ENCODE measurements around the gene LIN7A.

Gene LIN7A

DNA sequence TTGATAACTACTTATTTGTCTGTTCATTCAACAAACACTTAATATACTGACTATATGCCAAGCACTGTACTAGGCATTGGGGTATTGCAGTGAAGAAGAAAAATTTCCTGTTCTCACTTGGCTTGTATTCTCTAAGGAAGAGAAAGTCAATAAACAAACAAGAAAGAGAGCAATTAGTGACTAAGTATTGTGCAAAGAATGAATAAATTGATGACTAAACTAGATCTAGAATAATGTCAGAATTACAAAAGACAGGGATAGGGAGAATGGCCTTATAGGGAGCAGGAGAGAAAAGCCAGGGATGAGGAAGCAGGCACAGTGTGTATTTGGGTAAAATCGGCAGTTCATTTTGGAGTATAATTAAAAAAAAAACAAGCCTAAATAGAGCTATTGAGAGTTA is 4.2 kb upstream of the LIN7A start:
- Histone ChIP-seq H3K4me1 (ENCODE audit: insufficient read depth, low read length) (no peaks in the 10 kb centered on the region), H3K4me3 (ENCODE audit: low read length) (no peak overlapping the region), H3K27me3 (ENCODE audit: insufficient read depth, low read length) (no peaks in the 10 kb centered on the region), H3K9me3 (ENCODE audit: low read length) (no peaks in the 10 kb centered on the region), H3K36me3 (ENCODE audit: insufficient read depth, low read length) (no peaks in the 10 kb centered on the region), H2AFZ (ENCODE audit: low read depth, low read length) (no peak overlapping the region)

DNA sequence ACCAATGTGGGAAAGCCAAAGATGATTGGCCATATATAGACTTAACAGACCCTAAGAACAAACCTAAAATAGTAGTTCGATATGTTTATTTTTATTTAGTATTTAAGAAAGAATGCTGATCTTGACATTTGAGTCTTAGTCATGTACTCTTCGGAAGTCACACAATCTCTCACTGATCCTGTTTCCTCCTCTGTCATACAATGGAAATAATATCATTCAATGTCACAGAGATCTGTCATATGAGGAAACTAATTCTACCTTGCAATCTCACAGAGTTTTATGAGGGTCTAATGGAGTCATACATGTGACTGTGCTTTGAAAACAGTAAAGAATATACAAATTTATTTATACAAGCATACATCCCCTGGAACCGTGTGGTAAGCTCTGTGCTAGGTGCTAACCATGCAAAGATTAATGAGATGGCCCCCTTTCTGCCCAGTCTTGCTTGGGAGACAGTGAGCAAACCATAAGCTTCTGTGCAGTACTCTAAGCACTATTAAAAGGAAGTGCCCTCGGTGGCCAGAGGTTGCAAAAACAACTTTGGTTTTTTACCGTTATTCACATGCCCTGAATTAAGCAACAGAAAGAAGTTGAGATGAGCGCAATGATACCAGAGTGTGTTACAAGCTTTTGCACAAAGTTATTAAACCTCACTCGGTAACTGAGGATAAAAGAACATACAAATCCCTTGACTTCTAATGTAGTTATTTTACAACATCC is 1.7 kb upstream of the LIN7A start:
- Histone ChIP-seq H2AFZ (ENCODE audit: low read depth, low read length) (no peak overlapping the region), H3K36me3 (ENCODE audit: insufficient read depth, low read length) (no peaks in the 10 kb centered on the region), H3K9me3 (ENCODE audit: low read length) (no peaks in the 10 kb centered on the region), H3K27me3 (ENCODE audit: insufficient read depth, low read length) (no peaks in the 10 kb centered on the region), H3K4me1 (ENCODE audit: insufficient read depth, low read length) (peaks cover 9% of the 10 kb centered on the region), H3K4me3 (ENCODE audit: low read length) (no peak overlapping the region)

DNA sequence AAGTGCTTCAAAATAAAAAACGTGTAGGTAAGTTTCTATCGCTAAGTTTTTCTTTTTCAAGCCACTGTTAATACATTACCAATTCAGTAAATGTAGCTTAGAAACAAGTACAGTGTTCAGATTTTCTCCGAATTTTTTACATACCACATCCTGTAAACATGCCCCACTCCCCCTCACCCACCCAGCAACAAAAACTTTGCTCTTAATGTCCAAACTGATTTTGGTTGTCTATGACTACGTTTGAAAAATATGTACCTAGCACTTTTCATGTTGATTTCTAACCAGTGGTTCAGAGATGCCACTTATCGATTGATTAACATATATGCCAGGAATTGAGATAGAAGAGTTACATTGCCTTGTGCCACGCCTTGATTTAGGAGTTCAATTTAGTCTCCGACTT is 663 bp upstream of the LIN7A start:
- Histone ChIP-seq H3K4me3 (ENCODE audit: low read length) (peak overlapping the region; percentile 76), H3K9me3 (ENCODE audit: low read length) (no peaks in the 10 kb centered on the region), H2AFZ (ENCODE audit: low read depth, low read length) (no peak overlapping the region), H3K4me1 (ENCODE audit: insufficient read depth, low read length) (peaks cover 14% of the 10 kb centered on the region), H3K27me3 (ENCODE audit: insufficient read depth, low read length) (no peaks in the 10 kb centered on the region), H3K36me3 (ENCODE audit: insufficient read depth, low read length) (no peaks in the 10 kb centered on the region)

DNA sequence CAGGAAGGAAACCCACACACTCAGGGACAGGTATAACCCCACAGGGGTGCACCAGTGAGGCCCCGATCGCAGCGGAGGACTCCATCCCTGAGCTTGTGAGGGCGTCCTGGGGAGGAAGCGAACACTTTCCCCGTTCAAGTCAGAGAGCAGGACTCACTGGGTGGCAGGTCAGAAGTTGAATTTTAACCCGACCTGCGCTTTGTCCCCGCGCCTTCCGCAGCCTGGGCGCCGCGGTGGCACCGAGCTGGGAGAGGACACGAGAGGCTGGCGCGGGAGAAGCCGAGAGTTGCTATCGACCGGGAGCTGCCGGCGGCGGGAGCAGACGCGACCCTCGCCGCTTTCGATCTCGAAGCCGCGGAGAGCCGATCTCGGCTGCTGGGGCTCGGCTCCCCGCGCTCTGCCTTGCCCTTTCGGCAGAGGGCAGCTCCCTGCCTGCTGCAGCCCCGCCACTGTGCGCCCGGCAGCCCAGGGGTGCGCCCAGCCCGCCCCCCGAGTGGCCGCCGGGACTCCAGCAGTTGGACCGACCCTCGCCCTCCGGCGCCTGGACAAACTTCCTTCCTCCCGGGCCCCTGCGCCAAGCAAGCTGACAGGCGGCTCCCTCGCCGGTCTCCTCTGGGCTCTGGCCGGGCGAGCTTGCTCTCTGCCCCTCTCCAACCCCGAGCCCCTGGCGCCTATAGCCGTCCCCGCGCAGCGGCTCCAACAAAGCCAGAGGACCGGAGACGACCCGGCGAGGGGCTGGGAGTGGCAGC is 918 bp downstream of the LIN7A start:
- peak overlapping the region; percentile 76 for H3K4me3 ChIP-seq (ENCODE audit: low read length)
- H2AFZ ChIP-seq (ENCODE audit: low read depth, low read length), result peak overlapping the region; percentile 90
- no peaks in the 10 kb centered on the region for H3K9me3 ChIP-seq (ENCODE audit: low read length)
- peaks cover 17% of the 10 kb centered on the region for H3K4me1 ChIP-seq (ENCODE audit: insufficient read depth, low read length)
- H3K27me3 ChIP-seq (ENCODE audit: insufficient read depth, low read length), result no peaks in the 10 kb centered on the region
- H3K36me3 ChIP-seq (ENCODE audit: insufficient read depth, low read length), result no peaks in the 10 kb centered on the region

DNA sequence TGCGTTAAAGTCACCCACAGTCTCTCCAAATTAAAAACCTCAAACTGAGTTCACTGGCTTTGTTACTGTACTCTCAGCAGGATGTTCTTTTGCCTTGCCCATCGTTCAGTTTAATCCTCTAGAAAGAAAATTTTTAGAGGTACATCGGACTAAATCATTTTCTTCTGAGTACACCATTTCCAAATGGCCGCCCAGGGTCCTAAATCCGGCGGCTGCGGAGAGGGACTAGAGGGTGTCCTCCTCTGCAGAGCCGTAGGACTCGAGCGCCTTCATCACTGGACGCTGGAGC is 1.4 kb downstream of the LIN7A start:
- no peaks in the 10 kb centered on the region for H3K36me3 ChIP-seq (ENCODE audit: insufficient read depth, low read length)
- H2AFZ ChIP-seq (ENCODE audit: low read depth, low read length), result peak overlapping the region; percentile 90
- H3K4me1 ChIP-seq (ENCODE audit: insufficient read depth, low read length), result peaks cover 17% of the 10 kb centered on the region
- H3K9me3 ChIP-seq (ENCODE audit: low read length), result no peaks in the 10 kb centered on the region
- H3K4me3 ChIP-seq (ENCODE audit: low read length), result peak overlapping the region; percentile 76
- no peaks in the 10 kb centered on the region for H3K27me3 ChIP-seq (ENCODE audit: insufficient read depth, low read length)

DNA sequence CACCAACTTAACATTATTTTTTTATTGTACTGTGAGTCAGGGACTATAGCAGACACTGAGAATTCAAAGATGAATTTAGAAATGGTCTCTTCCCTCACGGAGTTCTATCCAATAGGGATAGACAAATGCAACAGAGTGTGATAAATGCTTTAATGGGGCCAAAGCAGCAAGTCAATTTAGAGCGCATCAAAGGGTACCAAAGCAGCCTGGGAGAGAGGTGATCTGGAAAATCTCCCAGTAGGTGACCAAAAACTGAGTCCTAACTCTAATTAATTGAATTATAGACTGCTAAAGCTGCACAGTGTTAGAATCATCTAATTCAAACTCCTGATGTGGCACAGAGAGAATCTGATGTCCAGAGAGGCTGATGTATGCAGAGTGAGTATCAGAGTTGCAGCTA is 2.6 kb downstream of the LIN7A start:
- Histone ChIP-seq H3K27me3 (ENCODE audit: insufficient read depth, low read length) (no peaks in the 10 kb centered on the region), H3K4me3 (ENCODE audit: low read length) (peak overlapping the region; percentile 76), H3K36me3 (ENCODE audit: insufficient read depth, low read length) (no peaks in the 10 kb centered on the region), H2AFZ (ENCODE audit: low read depth, low read length) (no peak overlapping the region), H3K4me1 (ENCODE audit: insufficient read depth, low read length) (peaks cover 17% of the 10 kb centered on the region), H3K9me3 (ENCODE audit: low read length) (no peaks in the 10 kb centered on the region)

DNA sequence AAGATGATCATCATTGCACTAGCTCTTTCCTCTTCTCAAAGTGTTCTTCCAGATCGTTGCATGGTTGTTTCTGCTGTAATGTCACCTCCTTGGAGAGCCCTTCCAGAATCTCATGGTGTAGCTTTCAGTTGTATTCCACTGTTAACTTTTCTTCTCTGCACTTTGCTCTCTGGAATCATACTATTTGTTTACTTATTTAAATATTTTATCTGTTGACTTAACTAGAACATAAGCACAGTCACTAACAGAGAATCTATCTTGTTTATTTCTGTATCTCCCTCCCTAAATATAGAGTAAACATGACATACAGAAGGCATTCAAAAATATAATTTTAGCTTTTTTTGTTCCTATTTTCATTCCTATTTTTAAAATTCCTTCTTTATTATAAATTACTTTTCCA is 11.8 kb downstream of the LIN7A start:
- Histone ChIP-seq H3K4me3 (ENCODE audit: low read length) (no peak overlapping the region), H2AFZ (ENCODE audit: low read depth, low read length) (no peak overlapping the region), H3K27me3 (ENCODE audit: insufficient read depth, low read length) (no peaks in the 10 kb centered on the region), H3K9me3 (ENCODE audit: low read length) (no peaks in the 10 kb centered on the region), H3K4me1 (ENCODE audit: insufficient read depth, low read length) (no peaks in the 10 kb centered on the region), H3K36me3 (ENCODE audit: insufficient read depth, low read length) (no peaks in the 10 kb centered on the region)

DNA sequence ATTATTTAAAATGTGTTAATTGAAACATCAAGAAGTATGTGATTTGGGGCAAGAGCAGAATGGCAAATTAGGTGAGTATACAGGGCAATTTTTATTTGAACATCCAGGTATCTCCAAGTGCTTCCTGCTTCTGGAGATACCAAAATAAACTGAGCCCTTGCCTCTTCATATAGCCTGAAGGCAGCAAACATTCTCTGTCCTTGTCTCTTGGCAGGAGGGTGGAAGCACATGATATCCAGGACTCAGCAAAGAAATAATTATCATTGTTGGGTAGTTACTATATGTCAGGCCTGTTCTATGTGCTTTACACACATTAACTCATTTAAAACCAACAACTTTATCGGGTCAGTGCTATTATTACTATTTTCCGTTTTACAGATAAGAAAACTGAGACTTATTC is 12.5 kb downstream of the LIN7A start:
- Histone ChIP-seq H3K36me3 (ENCODE audit: insufficient read depth, low read length) (no peaks in the 10 kb centered on the region), H3K4me3 (ENCODE audit: low read length) (no peak overlapping the region), H2AFZ (ENCODE audit: low read depth, low read length) (no peak overlapping the region)

DNA sequence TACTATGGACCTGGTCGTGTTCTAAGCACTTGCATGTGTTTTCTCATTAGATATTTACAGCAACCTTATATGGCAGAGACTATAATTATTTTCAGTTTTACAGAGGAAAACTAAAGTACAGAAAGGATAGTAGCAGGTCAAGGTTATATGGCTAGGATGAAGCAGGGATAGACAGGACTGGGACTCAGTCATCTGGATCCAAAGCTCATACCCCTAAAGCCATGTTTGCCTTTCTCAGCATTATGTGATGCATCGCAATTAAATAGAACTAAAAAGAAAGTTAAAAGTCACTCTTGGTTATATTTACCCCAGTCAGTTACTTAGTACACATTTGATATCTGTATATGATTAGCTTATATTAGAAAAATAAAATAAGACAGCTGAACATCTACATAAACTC is 13.3 kb downstream of the LIN7A start:
- Histone ChIP-seq H3K36me3 (ENCODE audit: insufficient read depth, low read length) (no peaks in the 10 kb centered on the region), H3K27me3 (ENCODE audit: insufficient read depth, low read length) (no peaks in the 10 kb centered on the region), H2AFZ (ENCODE audit: low read depth, low read length) (no peak overlapping the region), H3K4me3 (ENCODE audit: low read length) (no peak overlapping the region), H3K9me3 (ENCODE audit: low read length) (no peaks in the 10 kb centered on the region), H3K4me1 (ENCODE audit: insufficient read depth, low read length) (no peaks in the 10 kb centered on the region)

More for the DNA sequence above, 12.5 kb downstream of the LIN7A start:
- H3K27me3 ChIP-seq (ENCODE audit: insufficient read depth, low read length), result no peaks in the 10 kb centered on the region
- H3K4me1 ChIP-seq (ENCODE audit: insufficient read depth, low read length), result no peaks in the 10 kb centered on the region
- H3K9me3 ChIP-seq (ENCODE audit: low read length), result no peaks in the 10 kb centered on the region

DNA sequence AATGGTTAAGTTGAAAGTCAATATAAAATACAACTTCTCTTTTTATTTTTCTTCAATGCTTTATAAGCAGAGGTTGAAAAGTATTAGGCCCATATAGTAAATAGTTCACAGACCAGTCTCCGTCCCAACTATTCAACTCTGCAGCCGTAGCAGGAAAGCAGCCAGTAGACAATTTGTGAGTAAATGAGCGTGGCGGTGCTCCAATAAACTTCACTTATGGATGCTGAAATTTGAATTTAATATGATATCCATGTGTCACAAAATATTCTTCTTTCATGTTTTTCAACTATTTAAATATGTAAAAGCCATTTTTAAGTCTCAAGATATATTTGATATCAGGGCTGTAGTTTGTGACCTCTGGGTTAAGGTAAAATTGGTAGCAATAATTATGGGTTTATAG is 17.7 kb downstream of the LIN7A start:
- Histone ChIP-seq H3K9me3 (ENCODE audit: low read length) (no peaks in the 10 kb centered on the region), H3K36me3 (ENCODE audit: insufficient read depth, low read length) (no peaks in the 10 kb centered on the region), H2AFZ (ENCODE audit: low read depth, low read length) (no peak overlapping the region), H3K27me3 (ENCODE audit: insufficient read depth, low read length) (no peaks in the 10 kb centered on the region), H3K4me1 (ENCODE audit: insufficient read depth, low read length) (no peaks in the 10 kb centered on the region), H3K4me3 (ENCODE audit: low read length) (no peak overlapping the region)

DNA sequence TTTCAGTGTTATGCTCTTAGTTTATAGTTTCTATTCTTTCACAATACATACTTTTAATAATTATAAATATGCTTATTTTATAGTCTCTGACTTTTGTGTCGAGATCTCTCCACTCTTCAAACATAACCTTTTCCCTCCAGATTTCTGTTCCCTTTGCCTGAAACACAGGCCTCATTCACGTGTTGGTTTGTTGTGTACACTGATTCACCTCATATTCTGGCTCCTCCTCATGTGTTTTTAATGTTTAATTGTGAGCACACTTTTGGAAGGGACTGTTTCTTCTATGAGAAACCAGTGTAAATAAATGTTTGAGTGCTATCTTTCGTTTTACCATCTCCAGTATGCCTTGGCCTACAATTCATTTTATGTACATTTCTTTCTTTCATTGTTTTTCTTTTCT is 20.1 kb downstream of the LIN7A start:
- no peaks in the 10 kb centered on the region for H3K27me3 ChIP-seq (ENCODE audit: insufficient read depth, low read length)
- H3K36me3 ChIP-seq (ENCODE audit: insufficient read depth, low read length), result no peaks in the 10 kb centered on the region
- H3K9me3 ChIP-seq (ENCODE audit: low read length), result no peaks in the 10 kb centered on the region
- no peak overlapping the region for H2AFZ ChIP-seq (ENCODE audit: low read depth, low read length)
- H3K4me3 ChIP-seq (ENCODE audit: low read length), result no peak overlapping the region
- H3K4me1 ChIP-seq (ENCODE audit: insufficient read depth, low read length), result no peaks in the 10 kb centered on the region

DNA sequence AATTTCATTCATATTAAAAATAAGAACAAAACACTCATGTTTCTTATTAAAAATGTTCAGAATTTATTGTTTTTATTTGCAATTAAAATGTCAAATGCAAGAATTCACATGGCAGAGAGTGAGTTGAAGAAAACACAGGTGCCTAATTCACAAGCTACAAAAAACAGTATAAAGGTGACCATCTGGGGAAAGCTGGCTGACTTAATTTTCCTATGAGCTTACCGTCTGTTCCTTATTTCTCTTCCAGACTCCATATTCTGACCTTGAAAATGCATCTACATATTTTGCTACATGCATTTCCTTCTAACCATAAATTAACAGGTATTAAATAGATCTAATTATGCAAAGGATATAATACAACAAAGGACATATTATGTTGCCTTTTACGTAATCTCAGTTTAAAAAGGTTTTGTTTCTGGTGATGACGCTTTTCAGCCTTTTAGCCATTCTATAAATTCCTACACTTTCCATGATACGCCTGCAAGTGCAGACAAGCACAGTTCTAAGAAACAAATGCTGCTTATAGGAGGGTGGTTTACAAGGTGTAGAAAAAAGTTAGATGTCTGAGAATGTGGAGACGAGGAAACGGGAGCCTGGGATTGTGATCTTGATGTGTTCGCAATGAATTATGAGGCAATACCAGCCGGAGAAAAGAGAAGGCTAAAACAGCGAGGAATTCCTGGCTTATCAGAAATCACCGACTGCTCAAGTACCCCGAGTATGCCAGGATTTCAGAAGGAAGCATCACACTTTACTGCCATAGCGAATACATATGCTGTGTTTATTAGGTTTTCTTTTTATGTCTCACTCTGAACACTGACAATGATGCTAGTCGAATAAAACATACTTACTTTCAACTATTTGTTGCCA is 24.6 kb downstream of the LIN7A start:
- Histone ChIP-seq H3K4me1 (ENCODE audit: insufficient read depth, low read length) (no peaks in the 10 kb centered on the region), H3K4me3 (ENCODE audit: low read length) (no peak overlapping the region), H2AFZ (ENCODE audit: low read depth, low read length) (no peak overlapping the region), H3K9me3 (ENCODE audit: low read length) (no peaks in the 10 kb centered on the region), H3K27me3 (ENCODE audit: insufficient read depth, low read length) (no peaks in the 10 kb centered on the region), H3K36me3 (ENCODE audit: insufficient read depth, low read length) (no peaks in the 10 kb centered on the region)

DNA sequence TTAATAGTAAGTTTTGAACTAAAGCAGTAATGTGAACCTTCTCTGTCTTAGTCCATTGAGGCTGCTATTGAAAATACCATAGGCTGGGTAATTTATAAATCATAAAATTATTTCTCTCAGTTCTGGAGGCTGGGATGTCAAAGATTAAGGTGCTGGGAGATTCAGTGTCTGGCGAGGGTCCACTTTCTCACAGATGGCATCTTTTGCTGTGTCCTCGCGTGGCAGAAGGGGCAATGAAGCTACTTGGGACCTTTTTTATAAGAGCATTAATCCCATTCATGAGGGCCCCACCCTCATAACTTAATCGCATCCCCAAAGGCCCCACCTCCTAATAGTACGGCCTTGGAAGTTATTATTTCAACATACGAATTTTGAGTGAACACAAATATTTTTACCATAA is 28.4 kb downstream of the LIN7A start:
- Histone ChIP-seq H3K9me3 (ENCODE audit: low read length) (no peaks in the 10 kb centered on the region), H3K36me3 (ENCODE audit: insufficient read depth, low read length) (no peaks in the 10 kb centered on the region), H3K4me3 (ENCODE audit: low read length) (no peak overlapping the region), H3K27me3 (ENCODE audit: insufficient read depth, low read length) (no peaks in the 10 kb centered on the region), H3K4me1 (ENCODE audit: insufficient read depth, low read length) (no peaks in the 10 kb centered on the region), H2AFZ (ENCODE audit: low read depth, low read length) (no peak overlapping the region)
